Left lung (tissue), 10 donors: Measurements from ENCODE around the gene KDM1A. TPM values are rescaled to one million over a fixed set of nuclear protein-coding genes. Genes with fewer than 3 reads are reported as not detected.

Source experiments
- ATAC-seq: fragments of 200-7000 bp; cut with Tn5 transposase; one replicate; pipeline ENCODE4 v1.9.1; 2020; ENCODE audit warnings: moderate library complexity
- DNase-seq, 4 donors: peaks; one replicate each; pipeline ENCODE4 v3.0.0-alpha.2; 2013 to 2020
- H3K27ac ChIP-seq, 2 donors: fragments of 200-600 bp; sonication (generic) in 1 of 2; one replicate each; pipeline versions ENCODE4 v1.5.0 to v1.8.0; 2020 to 2021
- H3K27me3 ChIP-seq, 2 donors: fragments of 200-600 bp; sonication (generic) in 1 of 2; one replicate each; pipeline versions ENCODE4 v1.5.0 to v1.8.0; 2020 to 2021
- H3K36me3 ChIP-seq, 2 donors: fragments of 200-600 bp; sonication (generic) in 1 of 2; one replicate each; pipeline versions ENCODE4 v1.5.0 to v1.8.0; 2020 to 2021
- H3K4me1 ChIP-seq, 2 donors: fragments of 200-600 bp; one replicate each; pipeline ENCODE4 v1.8.0; 2021
- H3K4me3 ChIP-seq, 2 donors: fragments of 200-600 bp; sonication (generic) in 1 of 2; one replicate each; pipeline versions ENCODE4 v1.5.0 to v1.8.0; 2020 to 2021; ENCODE audit warnings: mild to moderate bottlenecking in 1 of 2
- H3K9me3 ChIP-seq, 2 donors: fragments of 200-600 bp; sonication (generic) in 1 of 2; one replicate each; pipeline versions ENCODE4 v1.5.0 to v1.8.0; 2020 to 2021
- CTCF ChIP-seq, 2 donors: fragments of 200-600 bp; sonication (generic) in 1 of 2; IDR thresholded peaks; one replicate each; pipeline versions ENCODE4 v1.5.0 to v1.8.0; 2021; ENCODE audit warnings: antibody characterized with exemption in 2 of 2
- intact Hi-C, 2 donors: fragments of 100-400 bp; cut with DNase I; formaldehyde crosslinking; loops; one replicate each; pipeline versions ENCODE4 v1.11.2 to v1.14.2; 2022
- polyA plus RNA-seq, 6 donors: library from polyadenylated mRNA; unstranded; fragments of 120-200 nt; gene quantifications; one replicate each; pipeline ENCODE4 v1.2.1, GENCODE V29; 2013; ENCODE audit not compliant: insufficient read length in 6 of 6
- total RNA-seq, 2 donors: library from RNA; stranded (reverse); fragmentation: NEBNext Ultra II Directional; extraction: Animal tissue kit (Norgen Biotek cat#: 25700); gene quantifications; one replicate each; pipeline ENCODE4 v1.2.1, GENCODE V29; 2021
- donor health status: DM: no; HTN: yes; CAD: no.
- donor health status: DM: no; HTN: no; CAD: no.

The KDM1A gene
- total and polyA plus RNA-seq, 8 donors, result 39.5 to 126 (median 118) TPM

DNA sequence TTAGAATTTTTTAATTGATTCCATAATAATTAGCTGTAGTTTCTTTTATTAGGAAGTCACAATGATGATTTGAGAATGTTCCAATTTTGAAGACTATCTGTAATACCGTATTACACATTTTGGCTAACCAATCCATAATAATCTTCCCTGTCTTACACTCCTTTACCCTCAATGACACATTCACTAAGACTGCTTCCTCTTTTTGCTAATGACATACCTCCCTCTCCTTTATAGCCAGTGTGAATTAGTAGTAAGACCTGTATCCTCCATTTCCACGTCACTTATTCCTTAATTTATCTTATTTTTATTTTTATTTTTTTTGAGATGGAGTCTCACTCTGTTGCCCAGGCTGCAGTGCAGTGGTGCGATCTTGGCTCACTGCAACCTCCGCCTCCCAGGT lies 10.1 kb downstream of the KDM1A start:
- Histone ChIP-seq H3K4me1 (peaks cover 0 to 6% of the 10 kb centered on the region in 2 donors), H3K36me3 (no peaks in the 10 kb centered on the region), H3K4me3 (no peak overlapping the region), H3K9me3 (no peaks in the 10 kb centered on the region), H3K27ac (no peak overlapping the region), H3K27me3 (no peaks in the 10 kb centered on the region)
- ATAC-seq, result no peak
- TF ChIP-seq CTCF (IDR thresholded peaks at IDR 0.05), result no peak
- DNase-seq, result no peak
- intact Hi-C loops, result no loop called here

GRCh38 chr1:23035823-23036452 lies 16.7 kb downstream of the KDM1A start:
- H3K36me3 ChIP-seq, result no peaks in the 10 kb centered on the region
- peaks cover 0 to 4% of the 10 kb centered on the region in 2 donors for H3K4me1 ChIP-seq
- no peak overlapping the region for H3K4me3 ChIP-seq
- H3K27ac ChIP-seq, result no peak overlapping the region
- TF ChIP-seq CTCF (IDR thresholded peaks at IDR 0.05), result no peak
- no peak for ATAC-seq
- DNase-seq, result no peak
- no peaks in the 10 kb centered on the region for H3K27me3 ChIP-seq
- intact Hi-C loops, result no loop called here
- no peaks in the 10 kb centered on the region for H3K9me3 ChIP-seq

DNA sequence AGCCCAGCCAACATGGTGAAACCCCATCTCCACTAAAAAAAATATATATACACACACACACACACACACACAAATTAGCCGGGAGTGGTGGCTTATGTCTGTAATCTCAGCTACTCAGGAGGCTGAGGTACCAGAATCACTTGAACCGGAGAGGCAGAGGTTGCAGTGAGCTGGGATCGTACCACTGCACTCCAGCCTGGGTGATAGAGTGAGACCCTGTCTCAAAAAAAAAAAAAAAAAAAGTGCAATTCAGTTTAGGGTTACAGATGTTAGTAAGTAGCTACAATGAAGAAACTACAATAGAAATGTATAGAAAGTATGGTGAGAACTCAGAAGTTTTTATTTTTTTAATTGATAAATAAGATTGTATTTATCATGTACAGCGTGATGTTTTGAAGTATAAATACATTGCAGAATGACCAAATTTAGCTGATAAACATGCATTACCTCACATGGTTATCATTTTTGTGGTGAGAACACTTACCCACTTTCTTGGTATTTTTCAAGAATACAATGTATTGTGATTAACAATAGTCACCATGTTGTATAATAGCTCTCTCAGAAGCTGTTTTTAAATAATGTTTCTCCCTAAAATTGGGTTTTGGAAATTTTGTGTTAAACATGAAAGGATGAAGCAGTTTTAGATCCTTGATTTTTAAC lies 17.9 kb downstream of the KDM1A start:
- Histone ChIP-seq H3K4me1 (peaks cover 0 to 4% of the 10 kb centered on the region in 2 donors), H3K9me3 (no peaks in the 10 kb centered on the region), H3K4me3 (no peak overlapping the region), H3K27me3 (no peaks in the 10 kb centered on the region), H3K27ac (no peak overlapping the region), H3K36me3 (no peaks in the 10 kb centered on the region)
- intact Hi-C loops, result no loop called here
- ATAC-seq, result no peak
- DNase-seq, result no peak
- TF ChIP-seq CTCF (IDR thresholded peaks at IDR 0.05), result no peak

GRCh38 chr1:23039308-23039826 lies 20.1 kb downstream of the KDM1A start:
- intact Hi-C loops, result no loop called here
- DNase-seq (no peak), ATAC-seq (no peak)
- Histone ChIP-seq H3K27me3 (no peaks in the 10 kb centered on the region), H3K36me3 (no peaks in the 10 kb centered on the region), H3K27ac (no peak overlapping the region), H3K9me3 (no peaks in the 10 kb centered on the region), H3K4me3 (no peak overlapping the region), H3K4me1 (peaks cover 0 to 4% of the 10 kb centered on the region in 2 donors)
- TF ChIP-seq CTCF (IDR thresholded peaks at IDR 0.05), result no peak

GRCh38 chr1:23040509-23040908 lies 21.2 kb downstream of the KDM1A start:
- intact Hi-C loops, result no loop called here
- no peak for ATAC-seq
- H3K27me3 ChIP-seq, result no peaks in the 10 kb centered on the region
- TF ChIP-seq CTCF (IDR thresholded peaks at IDR 0.05), result no peak
- H3K4me3 ChIP-seq, result no peak overlapping the region
- H3K36me3 ChIP-seq, result no peaks in the 10 kb centered on the region
- no peak for DNase-seq
- peaks cover 0 to 4% of the 10 kb centered on the region in 2 donors for H3K4me1 ChIP-seq
- no peaks in the 10 kb centered on the region for H3K9me3 ChIP-seq
- no peak overlapping the region for H3K27ac ChIP-seq
